SK-N-SH (cell line): Measurements from ENCODE around the gene CRAT. TPM values are rescaled to one million over a fixed set of nuclear protein-coding genes. Genes with fewer than 3 reads are reported as not detected.

ENCODE experiments used
- CTCF ChIA-PET: fragments of 300-600, 350-600 bp; formaldehyde crosslinking; extraction: SDS; loops from one replicate; lab custom pipeline; 2021; lab: Yijun Ruan, JAX
- POLR2A ChIA-PET: fragments of 350-600 bp; sonication (Branson Sonifier 250); formaldehyde crosslinking; extraction: SDS; loops from one replicate; lab custom pipeline; 2020; ENCODE audit warnings: antibody characterized with exemption, inconsistent platforms; lab: Yijun Ruan, JAX
- DNase-seq: peaks from one replicate; pipeline ENCODE4 v3.0.0; 2012
- H2AFZ ChIP-seq: fragments of 200-600 bp; sonication (generic); 2 replicates; pipeline ENCODE4 v1.8.1; 2016; ENCODE audit warnings: antibody characterized with exemption, mild to moderate bottlenecking, low read depth
- H3F3A ChIP-seq: fragments of 200-600 bp; sonication (generic); replicated peaks from 2 replicates; pipeline ENCODE3; 2016; ENCODE audit warnings: antibody characterized with exemption, mild to moderate bottlenecking; ENCODE audit not compliant: insufficient read depth
- H3K27ac ChIP-seq, 2 experiments: fragments of 200-500 bp in 1 of 2; fragments of 200-600 bp in 1 of 2; sonication (Bioruptor generic) in 1 of 2; sonication (generic), shearing (Covaris generic) in 1 of 2; 2 replicates each; pipeline versions ENCODE4 v1.5.1 to v1.6.1; 2014 to 2016; ENCODE audit warnings: low read depth in 2 of 2, inconsistent platforms in 1 of 2, low read length in 1 of 2, mild to moderate bottlenecking in 1 of 2, mixed read lengths in 1 of 2
- H3K27me3 ChIP-seq: fragments of 200-600 bp; sonication (generic), shearing (Covaris generic); 2 replicates; pipeline ENCODE4 v1.6.1; 2016; ENCODE audit warnings: mixed run types; ENCODE audit not compliant: insufficient read depth
- H3K36me3 ChIP-seq, 2 experiments: fragments of 200-500 bp in 1 of 2; fragments of 200-600 bp in 1 of 2; sonication (Bioruptor generic) in 1 of 2; sonication (generic) in 1 of 2; replicated peaks in 1 of 2; 2 replicates each; pipeline versions ENCODE3 to v1.5.1; 2014 to 2016; ENCODE audit warnings: low read length in 1 of 2, mild to moderate bottlenecking in 1 of 2; ENCODE audit not compliant: insufficient read depth in 2 of 2, control insufficient read depth in 1 of 2
- H3K4me1 ChIP-seq, 2 experiments: fragments of 200-500 bp in 1 of 2; fragments of 200-600 bp in 1 of 2; sonication (Bioruptor generic) in 1 of 2; sonication (generic), shearing (Covaris generic) in 1 of 2; 2 replicates each; pipeline versions ENCODE4 v1.5.1 to v1.6.1; 2014 to 2016; ENCODE audit warnings: low read depth in 1 of 2, low read length in 1 of 2, mixed run types in 1 of 2; ENCODE audit not compliant: insufficient read depth in 2 of 2, control insufficient read depth in 1 of 2
- H3K4me2 ChIP-seq: fragments of 200-600 bp; sonication (generic), shearing (Covaris generic); 2 replicates; pipeline ENCODE4 v1.6.1; 2017; ENCODE audit warnings: mixed run types
- H3K4me3 ChIP-seq, 2 experiments: fragments of 200-500 bp in 1 of 2; fragments of 200-600 bp in 1 of 2; sonication (Bioruptor generic) in 1 of 2; sonication (generic), shearing (Covaris generic) in 1 of 2; 2 replicates each; pipeline versions ENCODE4 v1.5.1 to v1.8.1; 2014 to 2016; ENCODE audit warnings: low read depth in 2 of 2, inconsistent platforms in 1 of 2, low read length in 1 of 2, mild to moderate bottlenecking in 1 of 2, mixed read lengths in 1 of 2, moderate library complexity in 1 of 2
- H3K79me2 ChIP-seq: fragments of 200-600 bp; sonication (generic); 2 replicates; pipeline ENCODE4 v1.8.1; 2017; ENCODE audit warnings: mild to moderate bottlenecking; ENCODE audit not compliant: insufficient read depth
- H3K9ac ChIP-seq: fragments of 200-600 bp; sonication (generic); 2 replicates; pipeline ENCODE4 v1.6.1; 2017; ENCODE audit warnings: mixed run types
- H3K9me2 ChIP-seq: fragments of 200-600 bp; sonication (generic); 2 replicates; pipeline ENCODE4 v1.6.1; 2017; ENCODE audit warnings: mixed run types
- H3K9me3 ChIP-seq: fragments of 200-600 bp; sonication (generic); 2 replicates; pipeline ENCODE4 v1.6.1; 2017; ENCODE audit warnings: mixed run types, mild to moderate bottlenecking, moderate library complexity
- H4K20me1 ChIP-seq: fragments of 200-600 bp; sonication (generic); 2 replicates; pipeline ENCODE4 v1.6.1; 2017; ENCODE audit warnings: mild to moderate bottlenecking, mixed run types; ENCODE audit not compliant: insufficient read depth
- EP300 ChIP-seq, 2 experiments: IDR thresholded peaks; 2 replicates each; pipeline versions ENCODE4 v1.4.0 to v1.6.1; 2012; ENCODE audit warnings: borderline replicate concordance in 1 of 2, low read depth in 1 of 2, low read length in 1 of 2
- EZH2phosphoT487 ChIP-seq: fragments of 200-600 bp; sonication (generic); IDR thresholded peaks from 2 replicates; pipeline ENCODE4 v1.6.1; 2017; ENCODE audit warnings: low read depth, mixed run types, mild to moderate bottlenecking, antibody characterized with exemption, moderate library complexity, borderline replicate concordance
- FOXJ3 ChIP-seq: sonication (generic); formaldehyde crosslinking; IDR thresholded peaks from 2 replicates; pipeline ENCODE4 v1.5.1; 2020; ENCODE audit warnings: mild to moderate bottlenecking, missing genetic modification reagents
- FOXM1 ChIP-seq: IDR thresholded peaks from 2 replicates; pipeline ENCODE4 v1.4.0; 2012; ENCODE audit warnings: low read depth, mild to moderate bottlenecking
- GATA2 ChIP-seq: sonication (generic); formaldehyde crosslinking; IDR thresholded peaks from 2 replicates; pipeline ENCODE4 v1.5.0; 2020; ENCODE audit warnings: mild to moderate bottlenecking, missing genetic modification reagents
- NFIC ChIP-seq: IDR thresholded peaks from 2 replicates; pipeline ENCODE4 v1.4.0; 2012; ENCODE audit warnings: borderline replicate concordance
- NRF1 ChIP-seq: IDR thresholded peaks from 2 replicates; pipeline ENCODE4 v1.6.1; 2012; ENCODE audit warnings: low read depth, mild to moderate bottlenecking, low read length
- PBX3 ChIP-seq: IDR thresholded peaks from 2 replicates; pipeline ENCODE4; 2012
- RAD21 ChIP-seq: IDR thresholded peaks from 2 replicates; pipeline ENCODE4 v1.6.1; 2012; ENCODE audit warnings: mild to moderate bottlenecking, low read length
- RFX5 ChIP-seq: IDR thresholded peaks from 2 replicates; pipeline ENCODE4 v1.6.1; 2012; ENCODE audit warnings: mild to moderate bottlenecking, improper control_type of control experiment, low read length
- RXRA ChIP-seq: IDR thresholded peaks from 2 replicates; pipeline ENCODE4 v1.4.0; 2012; ENCODE audit warnings: low read depth, mild to moderate bottlenecking, borderline replicate concordance
- SIN3A ChIP-seq: IDR thresholded peaks from 2 replicates; pipeline ENCODE4 v1.6.1; 2012; ENCODE audit warnings: low read depth, mild to moderate bottlenecking, low read length, moderate library complexity, borderline replicate concordance
- SMC3 ChIP-seq: IDR thresholded peaks from 2 replicates; pipeline ENCODE4 v1.6.1; 2012; ENCODE audit warnings: low read depth, low read length, improper control_type of control experiment
- TCF12 ChIP-seq: IDR thresholded peaks from 2 replicates; pipeline ENCODE4 v1.4.0; 2012
- USF1 ChIP-seq: IDR thresholded peaks from 2 replicates; pipeline ENCODE4 v1.4.0; 2012; ENCODE audit warnings: low read depth, borderline replicate concordance
- WGBS: methylation state at CpG from one replicate; pipeline ENCODE4 v1.1.6; 2017; ENCODE audit warnings: low lambda C conversion rate; 5-methylcytosine and 5-hydroxymethylcytosine counted together
- polyA plus RNA-seq, 3 experiments: library from polyadenylated mRNA; depleted of rRNA; stranded (reverse); fragments of >200 nt; gene quantifications; 2 replicates each; pipeline ENCODE4 v1.2.3, GENCODE V29; 2012

Gene CRAT
- polyA plus RNA-seq, 1 of the 3 experiments (the other 2 are of a cell fraction) = 44.5 TPM

- TF ChIP-seq PBX3 (peak; percentile 8; the same call in 1 of the 2 replicates), GATA2 (CRISPR knock-in tag) (no peak), USF1 (no peak), RXRA (no peak), TCF12 (no peak), NRF1 (0 out of 2 replicates have a peak, but pooled peaks have one; percentile 16), RAD21 (peak; percentile 96)
Observed at GRCh38 chr9:129139233-129139992, 28.8 kb upstream of the CRAT start (continued).

- no peaks in the 10 kb centered on the region for H3K27me3 ChIP-seq
- POLR2A ChIA-PET = interaction anchor here (1.0 to 2.0 kb wide), 4 partner anchors 36 to 486 kb away, joined by 3 to 7 read pairs (median 3); partner anchors contain the start of gene IER5L
- H3K79me2 ChIP-seq = peaks cover 29% of the 10 kb centered on the region
- H3K9me3 ChIP-seq = no peaks in the 10 kb centered on the region
- peak overlapping the region; percentile 78; the same call in 1 of the 2 replicates for H3K4me2 ChIP-seq
- H2AFZ ChIP-seq = no peak overlapping the region
- 58% methylated on average over 15 of the region's 21 CpGs for WGBS
- CTCF ChIA-PET = interaction anchor here (0.6 to 10.9 kb wide), 47 partner anchors 12 to 682 kb away, joined by 3 to 235 read pairs (median 4); partner anchors contain the start of genes ASB6, C9orf50, NTMT1 and PTPA
- DNase-seq = no peak
- peaks cover 43 to 48% of the 10 kb centered on the region in 2 experiments; a peak in 3 of 4 replicates for H3K4me1 ChIP-seq
- H3K9me2 ChIP-seq = no peaks in the 10 kb centered on the region
- TF ChIP-seq SIN3A = no peak
- TF ChIP-seq SMC3 = no peak
- no peak for TF ChIP-seq EZH2phosphoT487
- TF ChIP-seq FOXJ3 (CRISPR knock-in tag) = no peak
- TF ChIP-seq NFIC = no peak
- TF ChIP-seq RFX5 = no peak
- no peak for TF ChIP-seq FOXM1
- TF ChIP-seq RAD21 = no peak
- 0 out of 4 replicates have a peak, but pooled peaks of 1 of the 2 experiments have one; percentile 4 for TF ChIP-seq EP300 (IDR thresholded peaks at IDR 0.05; ENCODE audit: borderline replicate concordance in 1 of 2, low read depth in 1 of 2, low read length in 1 of 2)
- H3K9ac ChIP-seq = peak overlapping the region; percentile 99; the same call in 1 of the 2 replicates
- H3K4me3 ChIP-seq = peak overlapping the region in 1 of 2 experiments; percentile 55; a peak in 1 of 4 replicates
- H3F3A ChIP-seq = peaks cover 30% of the 10 kb centered on the region
- peaks cover 28 to 32% of the 10 kb centered on the region in 2 experiments for H3K36me3 ChIP-seq
- H4K20me1 ChIP-seq = no peaks in the 10 kb centered on the region
- H3K27ac ChIP-seq = peak overlapping the region in 1 of 2 experiments; percentile 100; a peak in 3 of 4 replicates
Observed at GRCh38 chr9:129138476-129139232, 28.1 kb upstream of the CRAT start.
